H9 (cell line): ENCODE data around the gene MDGA2. TPM values are rescaled to one million over a fixed set of nuclear protein-coding genes. Genes with fewer than 3 reads are reported as not detected.

ENCODE experiments used
- DNase-seq: peaks from one replicate; pipeline ENCODE4 v3.0.0-alpha.2; 2017
- H2AFZ ChIP-seq: one replicate; pipeline ENCODE4 v1.6.1; 2013; ENCODE audit warnings: mild to moderate bottlenecking, low read length, control low read depth, moderate library complexity
- H2AK5ac ChIP-seq: 2 replicates; pipeline ENCODE4 v1.6.1; 2013; ENCODE audit warnings: low read length, control low read depth, mixed read lengths; ENCODE audit not compliant: insufficient read length
- H2BK120ac ChIP-seq: one replicate; pipeline ENCODE4 v1.6.1; 2013; ENCODE audit warnings: low read depth, mild to moderate bottlenecking, low read length, control low read depth, inconsistent platforms; ENCODE audit not compliant: poor library complexity, severe bottlenecking
- H2BK12ac ChIP-seq: 2 replicates; pipeline ENCODE4 v1.6.1; 2013; ENCODE audit warnings: low read length, control low read depth, mixed read lengths, low read depth; ENCODE audit not compliant: insufficient read length
- H2BK15ac ChIP-seq: 2 replicates; pipeline ENCODE4 v1.6.1; 2013; ENCODE audit warnings: low read depth, low read length, control low read depth
- H2BK20ac ChIP-seq: one replicate; pipeline ENCODE4 v1.6.1; 2013; ENCODE audit warnings: low read depth, mild to moderate bottlenecking, low read length, control low read depth, inconsistent platforms; ENCODE audit not compliant: poor library complexity, severe bottlenecking
- H2BK5ac ChIP-seq: 2 replicates; pipeline ENCODE4 v1.6.1; 2013; ENCODE audit warnings: low read length, control low read depth, mixed read lengths; ENCODE audit not compliant: insufficient read length
- H3K14ac ChIP-seq: 2 replicates; pipeline ENCODE4 v1.6.1; 2013; ENCODE audit warnings: low read length, control low read depth; ENCODE audit not compliant: insufficient read depth
- H3K18ac ChIP-seq: 2 replicates; pipeline ENCODE4 v1.6.1; 2013; ENCODE audit warnings: low read depth, mild to moderate bottlenecking, mixed read lengths, low read length, control low read depth; ENCODE audit not compliant: insufficient read length
- H3K23ac ChIP-seq: 2 replicates; pipeline ENCODE4 v1.6.1; 2013; ENCODE audit warnings: low read length, control low read depth, mixed read lengths, low read depth; ENCODE audit not compliant: insufficient read length
- H3K23me2 ChIP-seq: 2 replicates; pipeline ENCODE4 v1.6.1; 2013; ENCODE audit warnings: low read depth, mild to moderate bottlenecking, mixed read lengths, low read length, control low read depth; ENCODE audit not compliant: insufficient read length, poor library complexity, severe bottlenecking
- H3K27ac ChIP-seq: 2 replicates; pipeline ENCODE4 v1.5.1; 2013; ENCODE audit warnings: low read length, control low read depth, mixed read lengths, low read depth; ENCODE audit not compliant: insufficient read length
- H3K27me3 ChIP-seq: 2 replicates; pipeline ENCODE4 v1.6.1; 2013; ENCODE audit warnings: low read length, control low read depth, inconsistent platforms; ENCODE audit not compliant: insufficient read depth
- H3K4ac ChIP-seq: 2 replicates; pipeline ENCODE4 v1.6.1; 2013; ENCODE audit warnings: low read depth, mild to moderate bottlenecking, control low read depth, inconsistent platforms, low read length, moderate library complexity
- H3K4me1 ChIP-seq: 2 replicates; pipeline ENCODE4 v1.6.1; 2013; ENCODE audit warnings: low read length, control low read depth, inconsistent platforms; ENCODE audit not compliant: insufficient read depth
- H3K4me2 ChIP-seq: 2 replicates; pipeline ENCODE4 v1.6.1; 2013; ENCODE audit warnings: low read length, control low read depth, mixed read lengths; ENCODE audit not compliant: insufficient read length, insufficient read depth
- H3K56ac ChIP-seq: 2 replicates; pipeline ENCODE4 v1.6.1; 2013; ENCODE audit warnings: low read depth, mild to moderate bottlenecking, mixed read lengths, low read length, control low read depth; ENCODE audit not compliant: insufficient read length
- H3K79me1 ChIP-seq: 2 replicates; pipeline ENCODE4 v1.6.1; 2013; ENCODE audit warnings: low read depth, mild to moderate bottlenecking, moderate library complexity, low read length, control low read depth, inconsistent platforms; ENCODE audit not compliant: insufficient read depth, poor library complexity, severe bottlenecking
- H3K79me2 ChIP-seq: 2 replicates; pipeline ENCODE4 v1.6.1; 2013; ENCODE audit warnings: low read length, control low read depth, inconsistent platforms; ENCODE audit not compliant: insufficient read depth
- H3K9ac ChIP-seq: 2 replicates; pipeline ENCODE4 v1.6.1; 2013; ENCODE audit warnings: low read length, control low read depth, mixed read lengths; ENCODE audit not compliant: insufficient read length; ENCODE audit errors: extremely low read depth
- H3K9me3 ChIP-seq: one replicate; pipeline ENCODE4 v1.6.1; 2013; ENCODE audit warnings: low read depth, low read length, inconsistent platforms; ENCODE audit not compliant: control insufficient read depth
- H3T11ph ChIP-seq: one replicate; pipeline ENCODE4 v1.6.1; 2013; ENCODE audit warnings: mild to moderate bottlenecking, low read length, control low read depth, inconsistent platforms
- H4K20me1 ChIP-seq: one replicate; pipeline ENCODE4 v1.6.1; 2013; ENCODE audit not compliant: control insufficient read depth, insufficient read length, insufficient read depth
- H4K5ac ChIP-seq: 2 replicates; pipeline ENCODE4 v1.6.1; 2013; ENCODE audit warnings: low read depth, mild to moderate bottlenecking, mixed read lengths, low read length, control low read depth; ENCODE audit not compliant: insufficient read length
- H4K8ac ChIP-seq: replicated peaks from 2 replicates; pipeline ENCODE4 v1.6.1; 2013; ENCODE audit warnings: low read length, control low read depth, mixed read lengths, low read depth; ENCODE audit not compliant: insufficient read length
- H4K91ac ChIP-seq: 2 replicates; pipeline ENCODE4 v1.6.1; 2013; ENCODE audit warnings: low read depth, mild to moderate bottlenecking, moderate library complexity, mixed read lengths, low read length, control low read depth; ENCODE audit not compliant: insufficient read length
- H3K27ac Mint-ChIP-seq, 3 experiments: 2 replicates in 2 of 3; 3 replicates in 1 of 3; pipeline ENCODE4 v1.8.0; 2020 to 2021; ENCODE audit warnings: mixed read lengths in 3 of 3, mild to moderate bottlenecking in 1 of 3, moderate library complexity in 1 of 3
- H3K27me3 Mint-ChIP-seq: 2 replicates; pipeline ENCODE4 v1.8.0; 2021; ENCODE audit warnings: low read depth, mild to moderate bottlenecking, moderate library complexity, mixed read lengths
- H3K36me3 Mint-ChIP-seq, 3 experiments: 2 replicates in 2 of 3; 3 replicates in 1 of 3; pipeline ENCODE4 v1.8.0; 2020 to 2021; ENCODE audit warnings: low read depth in 3 of 3, mixed read lengths in 3 of 3; ENCODE audit not compliant: insufficient read depth in 1 of 3
- H3K4me1 Mint-ChIP-seq, 2 experiments: 2 replicates each; pipeline ENCODE4 v1.8.0; 2020; ENCODE audit warnings: mixed read lengths in 2 of 2
- H3K4me3 Mint-ChIP-seq, 2 experiments: 2 replicates in 1 of 2; 3 replicates in 1 of 2; pipeline ENCODE4 v1.8.0; 2020 to 2021; ENCODE audit warnings: mild to moderate bottlenecking in 2 of 2, mixed read lengths in 2 of 2, moderate library complexity in 1 of 2
- H3K9me3 Mint-ChIP-seq, 2 experiments: 2 replicates in 1 of 2; 3 replicates in 1 of 2; pipeline ENCODE4 v1.8.0; 2020; ENCODE audit warnings: mild to moderate bottlenecking in 2 of 2, mixed read lengths in 2 of 2, moderate library complexity in 1 of 2
- CTCF ChIP-seq: fragments of 200-600 bp; sonication (generic); conservative IDR thresholded peaks from 3 replicates; pipeline ENCODE4 v1.8.0; 2021; ENCODE audit warnings: antibody characterized with exemption, mild to moderate bottlenecking
- WGBS: extraction: QIAGEN DNeasy Blood & Tissue Kit; methylation state at CpG from one replicate; pipeline ENCODE4 v1.1.7; 2013; ENCODE audit warnings: missing lambda C conversion rate, low lambda C conversion rate, mixed read lengths; ENCODE audit not compliant: insufficient read length; ENCODE audit errors: extremely low coverage; 5-methylcytosine and 5-hydroxymethylcytosine counted together
- total RNA-seq: library from RNA; stranded (reverse); gene quantifications from 2 replicates; pipeline ENCODE4 v1.2.1, GENCODE V29; 2021

The MDGA2 gene
- total RNA-seq, 1 experiment from 2014 or later: 1.9 TPM

- H4K8ac ChIP-seq: no peak overlapping the region
- Mint-ChIP-seq H3K9me3 (no peaks in the 10 kb centered on the region), H3K27ac (no peak overlapping the region), H3K4me1 (peaks cover 17 to 27% of the 10 kb centered on the region in 2 experiments), H3K36me3 (no peaks in the 10 kb centered on the region), H3K27me3 (peaks cover 15% of the 10 kb centered on the region), H3K4me3 (no peak overlapping the region)
- 0 out of 2 replicates have a peak, but pooled peaks cover 3% of the 10 kb centered on the region for H3K4me1 ChIP-seq
- no peak overlapping the region for H3K27ac ChIP-seq
- H4K5ac ChIP-seq: no peak overlapping the region
- H2BK20ac ChIP-seq: no peak overlapping the region
- no peaks in the 10 kb centered on the region for H4K20me1 ChIP-seq
- no peak overlapping the region for H2BK5ac ChIP-seq
- H2BK120ac ChIP-seq: no peak overlapping the region
- H3K23ac ChIP-seq: no peak overlapping the region
- H3K4ac ChIP-seq: no peak overlapping the region
- TF ChIP-seq CTCF: no peak
- H3K79me2 ChIP-seq: no peaks in the 10 kb centered on the region
- H3K9ac ChIP-seq: no peak overlapping the region
- no peak overlapping the region for H2AK5ac ChIP-seq
- H3K23me2 ChIP-seq: no peaks in the 10 kb centered on the region
- no peak overlapping the region for H3K18ac ChIP-seq
- H2AFZ ChIP-seq: no peak overlapping the region
- H3K56ac ChIP-seq: no peak overlapping the region
- H3K79me1 ChIP-seq: no peaks in the 10 kb centered on the region
- DNase-seq: peak; percentile 38
- H3T11ph ChIP-seq: no peak overlapping the region
- H3K27me3 ChIP-seq: no peaks in the 10 kb centered on the region
- no peaks in the 10 kb centered on the region for H3K9me3 ChIP-seq
- H2BK12ac ChIP-seq: no peak overlapping the region
- no peak overlapping the region for H4K91ac ChIP-seq
- no peak overlapping the region for H3K4me2 ChIP-seq
- H3K14ac ChIP-seq: no peak overlapping the region
- no CpG with 5 or more reads among the region's 42 CpGs for WGBS
- no peak overlapping the region for H2BK15ac ChIP-seq
These were observed 855.1 kb downstream of the MDGA2 start for GRCh38 chr14:46820291-46820690.
